ENCODE measurements around the gene YTHDC1.
"Not testable (repeated sequence)": the region's sequence is repeated elsewhere in the genome, so short reads cannot be mapped to it uniquely, and the experiment has no call there.

Gene YTHDC1

GRCh38 chr4:68349649-68350360, at the start of gene YTHDC1:
TSS of gene YTHDC1 (minus strand) at chr4:68350090. CDS start at chr4:68349753, 337 bp downstream.
- peak; percentile 93 for DNase-seq

- DNase-seq: no peak
Observed at GRCh38 chr4:68399306-68399705, 49.4 kb upstream of the YTHDC1 start.

GRCh38 chr4:68396756-68397155, 46.9 kb upstream of the YTHDC1 start:
- no peak for DNase-seq

GRCh38 chr4:68391436-68391835, 41.5 kb upstream of the YTHDC1 start:
- no peak for DNase-seq

- no peak for DNase-seq
Observed at GRCh38 chr4:68390205-68390935, 40.5 kb upstream of the YTHDC1 start.

GRCh38 chr4:68389386-68389913, 39.6 kb upstream of the YTHDC1 start:
- DNase-seq: not testable (repeated sequence)

GRCh38 chr4:68388347-68388865, 38.5 kb upstream of the YTHDC1 start:
- DNase-seq: no peak

GRCh38 chr4:68385267-68385666, 35.4 kb upstream of the YTHDC1 start:
- DNase-seq: no peak

- no peak for DNase-seq
Observed at GRCh38 chr4:68383115-68383514, 33.2 kb upstream of the YTHDC1 start.

GRCh38 chr4:68378226-68378625, 28.3 kb upstream of the YTHDC1 start:
- no peak for DNase-seq

GRCh38 chr4:68375667-68376559, 26.0 kb upstream of the YTHDC1 start:
- peak; percentile 2 for DNase-seq

- DNase-seq: peak; percentile 61
Observed at GRCh38 chr4:68373513-68373912, 23.6 kb upstream of the YTHDC1 start.

- DNase-seq: no peak
Observed at GRCh38 chr4:68372588-68372987, 22.7 kb upstream of the YTHDC1 start.

- no peak for DNase-seq
Observed at GRCh38 chr4:68369142-68369805, 19.4 kb upstream of the YTHDC1 start.

GRCh38 chr4:68368691-68369131, 18.8 kb upstream of the YTHDC1 start:
- DNase-seq: no peak

GRCh38 chr4:68367835-68368234, 17.9 kb upstream of the YTHDC1 start:
- no peak for DNase-seq

GRCh38 chr4:68366600-68366999, 16.7 kb upstream of the YTHDC1 start:
- DNase-seq: no peak

GRCh38 chr4:68365068-68365467, 15.2 kb upstream of the YTHDC1 start:
- DNase-seq: no peak

GRCh38 chr4:68361146-68361589, 11.3 kb upstream of the YTHDC1 start:
- no peak for DNase-seq

GRCh38 chr4:68360231-68360968, 10.5 kb upstream of the YTHDC1 start:
- no peak for DNase-seq

- DNase-seq: no peak
Observed at GRCh38 chr4:68359508-68359907, 9.6 kb upstream of the YTHDC1 start.

Data from DMS153 (cell line).